CD4-positive, alpha-beta T cell treated with Interleukin-1 beta for 1 hour (primary cell): ENCODE measurements around the gene YJEFN3.

ENCODE experiments used
- DNase-seq, 2 donors: peaks; one replicate each; pipeline ENCODE4 v3.0.0-alpha.2; 2020 to 2022

Gene YJEFN3

GRCh38 chr19:19528721-19529490 is at the start of gene YJEFN3:
Gene YJEFN3, plus strand, starts transcription at chr19:19528911. Its CDS starts 22 bp downstream, at chr19:19528933.
- no peak for DNase-seq

- DNase-seq: no peak
These were observed 48.0 kb upstream of the YJEFN3 start for GRCh38 chr19:19480688-19481087.

- no peak for DNase-seq
These were observed 45.7 kb upstream of the YJEFN3 start for GRCh38 chr19:19482809-19483596.

GRCh38 chr19:19485161-19485997 is 43.3 kb upstream of the YJEFN3 start:
- DNase-seq: no peak

- DNase-seq: no peak
These were observed 42.8 kb upstream of the YJEFN3 start for GRCh38 chr19:19485998-19486290.

GRCh38 chr19:19486343-19487076 is 42.2 kb upstream of the YJEFN3 start:
- DNase-seq: no peak

- no peak for DNase-seq
These were observed 41.4 kb upstream of the YJEFN3 start for GRCh38 chr19:19487077-19487949.

- peak in 1 of 2 donors; percentile 5 for DNase-seq
These were observed 40.5 kb upstream of the YJEFN3 start for GRCh38 chr19:19487950-19488874.

- peak; percentile 94 to 97 for DNase-seq
These were observed 39.6 kb upstream of the YJEFN3 start for GRCh38 chr19:19488875-19489690.

GRCh38 chr19:19489804-19490204 is 38.9 kb upstream of the YJEFN3 start:
- no peak for DNase-seq

GRCh38 chr19:19490214-19490968 is 38.3 kb upstream of the YJEFN3 start:
- peak; percentile 84 to 89 for DNase-seq

GRCh38 chr19:19491321-19492025 is 37.2 kb upstream of the YJEFN3 start:
- DNase-seq: no peak

- no peak for DNase-seq
These were observed 36.6 kb upstream of the YJEFN3 start for GRCh38 chr19:19492026-19492610.

- no peak for DNase-seq
These were observed 34.7 kb upstream of the YJEFN3 start for GRCh38 chr19:19493841-19494546.

GRCh38 chr19:19495614-19496603 is 32.8 kb upstream of the YJEFN3 start:
- DNase-seq: no peak
